Measurements from ENCODE around the gene SOCS6.
"Not testable (repeated sequence)": the region's sequence is repeated elsewhere in the genome, so short reads cannot be mapped to it uniquely, and the experiment has no call there.

SOCS6 gene

GRCh38 chr18:70362258-70362657 lies 73.4 kb downstream of the SOCS6 start:
- no peak for DNase-seq (ENCODE audit: low spot score)

- no peak for DNase-seq (ENCODE audit: low spot score)
Observed at GRCh38 chr18:70363861-70364260, 75.0 kb downstream of the SOCS6 start.

GRCh38 chr18:70365361-70365760 lies 76.5 kb downstream of the SOCS6 start:
- no peak for DNase-seq (ENCODE audit: low spot score)

- no peak for DNase-seq (ENCODE audit: low spot score)
Observed at GRCh38 chr18:70366174-70366573, 77.3 kb downstream of the SOCS6 start.

GRCh38 chr18:70366670-70367069 lies 77.8 kb downstream of the SOCS6 start:
- DNase-seq (ENCODE audit: low spot score) = no peak

GRCh38 chr18:70367344-70367743 lies 78.5 kb downstream of the SOCS6 start:
- not testable (repeated sequence) for DNase-seq (ENCODE audit: low spot score)

- no peak for DNase-seq (ENCODE audit: low spot score)
Observed at GRCh38 chr18:70368903-70369302, 80.1 kb downstream of the SOCS6 start.

GRCh38 chr18:70370762-70371733 lies 82.2 kb downstream of the SOCS6 start:
- DNase-seq (ENCODE audit: low spot score) = no peak

- DNase-seq (ENCODE audit: low spot score) = no peak
Observed at GRCh38 chr18:70371908-70372307, 83.1 kb downstream of the SOCS6 start.

GRCh38 chr18:70372450-70373041 lies 83.7 kb downstream of the SOCS6 start:
- DNase-seq (ENCODE audit: low spot score) = no peak

- no peak for DNase-seq (ENCODE audit: low spot score)
Observed at GRCh38 chr18:70373042-70373519, 84.2 kb downstream of the SOCS6 start.

- DNase-seq (ENCODE audit: low spot score) = no peak
Observed at GRCh38 chr18:70374154-70374553, 85.3 kb downstream of the SOCS6 start.

GRCh38 chr18:70376137-70376913 lies 87.5 kb downstream of the SOCS6 start:
- DNase-seq (ENCODE audit: low spot score) = no peak

- DNase-seq (ENCODE audit: low spot score) = no peak
Observed at GRCh38 chr18:70376914-70377258, 88.0 kb downstream of the SOCS6 start.

GRCh38 chr18:70377317-70377799 lies 88.5 kb downstream of the SOCS6 start:
- no peak for DNase-seq (ENCODE audit: low spot score)

- DNase-seq (ENCODE audit: low spot score) = no peak
Observed at GRCh38 chr18:70377857-70378701, 89.2 kb downstream of the SOCS6 start.
